Measurements from ENCODE around the gene IFITM1. TPM values are rescaled to one million over a fixed set of nuclear protein-coding genes. Genes with fewer than 3 reads are reported as not detected.
A peak's percentile ranks its signal among the peaks of the same experiment; 100 is the strongest.

Gene IFITM1
- total and polyA plus RNA-seq, 9 of the 15 experiments (the other 6 are each of a cell fraction or from before 2014, with no cell fraction given) = 691 to 5,579 (median 974) TPM

DNA sequence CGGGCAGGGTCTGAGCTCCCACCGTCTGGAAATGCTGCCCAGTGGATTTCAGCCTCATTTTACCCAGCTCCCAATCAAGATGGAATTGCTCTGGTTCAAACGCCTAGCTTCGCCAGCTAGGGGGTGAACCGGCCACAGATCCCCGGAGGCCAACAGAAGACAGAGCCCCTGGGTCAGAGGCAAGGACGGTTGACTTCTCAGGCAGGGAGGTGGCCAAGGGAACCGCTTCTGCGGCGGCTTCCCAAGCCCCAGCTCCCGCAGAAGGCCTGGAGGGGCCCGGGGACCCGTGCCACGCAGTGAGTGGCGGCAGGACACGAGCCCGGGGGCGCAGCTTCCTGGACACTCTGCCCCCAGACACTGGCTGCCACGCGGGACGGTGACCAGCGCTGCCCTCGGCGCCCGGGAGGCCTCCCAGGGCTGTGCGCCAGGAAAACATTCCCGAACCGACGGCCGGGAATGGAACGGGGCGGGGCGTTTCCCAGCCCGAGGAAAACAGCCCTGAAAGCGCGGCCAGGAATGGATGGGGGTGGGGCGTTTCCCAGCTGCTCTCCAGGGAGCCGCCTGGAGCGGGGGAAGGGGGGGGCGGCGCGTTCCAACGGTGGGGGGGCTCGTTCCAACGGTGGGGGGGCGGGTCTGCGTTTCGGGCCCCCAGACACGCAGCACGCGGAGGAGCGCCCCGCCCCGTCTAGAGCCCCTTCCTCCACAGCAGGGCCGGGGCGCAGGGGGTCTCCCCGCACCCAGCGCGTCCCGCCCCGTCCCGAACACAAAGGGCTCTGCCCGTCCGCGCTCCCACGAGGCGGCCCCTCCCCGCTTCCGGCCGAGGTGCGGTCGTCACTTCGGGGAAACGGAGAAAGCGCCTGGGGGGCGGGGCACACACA, 42.0 kb downstream of the IFITM1 start (continued):
- TF ChIP-seq, protein P1, sequence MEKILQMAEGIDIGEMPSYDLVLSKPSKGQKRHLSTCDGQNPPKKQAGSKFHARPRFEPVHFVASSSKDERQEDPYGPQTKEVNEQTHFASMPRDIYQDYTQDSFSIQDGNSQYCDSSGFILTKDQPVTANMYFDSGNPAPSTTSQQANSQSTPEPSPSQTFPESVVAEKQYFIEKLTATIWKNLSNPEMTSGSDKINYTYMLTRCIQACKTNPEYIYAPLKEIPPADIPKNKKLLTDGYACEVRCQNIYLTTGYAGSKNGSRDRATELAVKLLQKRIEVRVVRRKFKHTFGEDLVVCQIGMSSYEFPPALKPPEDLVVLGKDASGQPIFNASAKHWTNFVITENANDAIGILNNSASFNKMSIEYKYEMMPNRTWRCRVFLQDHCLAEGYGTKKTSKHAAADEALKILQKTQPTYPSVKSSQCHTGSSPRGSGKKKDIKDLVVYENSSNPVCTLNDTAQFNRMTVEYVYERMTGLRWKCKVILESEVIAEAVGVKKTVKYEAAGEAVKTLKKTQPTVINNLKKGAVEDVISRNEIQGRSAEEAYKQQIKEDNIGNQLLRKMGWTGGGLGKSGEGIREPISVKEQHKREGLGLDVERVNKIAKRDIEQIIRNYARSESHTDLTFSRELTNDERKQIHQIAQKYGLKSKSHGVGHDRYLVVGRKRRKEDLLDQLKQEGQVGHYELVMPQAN (IDR thresholded peaks at IDR 0.05; ENCODE audit: borderline replicate concordance) = no peak
- TF ChIP-seq ETV5 (CRISPR knock-in tag; IDR thresholded peaks at IDR 0.05; ENCODE audit: low read depth) (peak; percentile 93), FOS (IDR thresholded peaks at IDR 0.05; ENCODE audit: extremely low read depth, insufficient read length) (no peak), MAZ (CRISPR knock-in tag; conservative IDR thresholded peaks at IDR 0.05 in 1 of 2, IDR thresholded peaks at IDR 0.05 in 1 of 2) (peak; percentile 90 to 96), RUNX1 (IDR thresholded peaks at IDR 0.05; ENCODE audit: low read depth) (no peak), MCM2 (IDR thresholded peaks at IDR 0.05; ENCODE audit: low read depth) (no peak), BACH1 (tag; IDR thresholded peaks at IDR 0.05) (peak; percentile 77; the same call in 1 of the 2 replicates), ARID1B (IDR thresholded peaks at IDR 0.05) (peak; percentile 30; the same call in 1 of the 2 replicates), EP300 (IDR thresholded peaks at IDR 0.05; ENCODE audit: low read length) (no peak), GTF2E2 (tag; IDR thresholded peaks at IDR 0.05) (no peak), HLTF (IDR thresholded peaks at IDR 0.05) (no peak), PHF8 (IDR thresholded peaks at IDR 0.05; ENCODE audit: borderline replicate concordance, low read length) (peak; percentile 46; the same call in 1 of the 2 replicates), ZNF143 (CRISPR knock-in tag; IDR thresholded peaks at IDR 0.05) (no peak)
- TF ChIP-seq, protein P2, sequence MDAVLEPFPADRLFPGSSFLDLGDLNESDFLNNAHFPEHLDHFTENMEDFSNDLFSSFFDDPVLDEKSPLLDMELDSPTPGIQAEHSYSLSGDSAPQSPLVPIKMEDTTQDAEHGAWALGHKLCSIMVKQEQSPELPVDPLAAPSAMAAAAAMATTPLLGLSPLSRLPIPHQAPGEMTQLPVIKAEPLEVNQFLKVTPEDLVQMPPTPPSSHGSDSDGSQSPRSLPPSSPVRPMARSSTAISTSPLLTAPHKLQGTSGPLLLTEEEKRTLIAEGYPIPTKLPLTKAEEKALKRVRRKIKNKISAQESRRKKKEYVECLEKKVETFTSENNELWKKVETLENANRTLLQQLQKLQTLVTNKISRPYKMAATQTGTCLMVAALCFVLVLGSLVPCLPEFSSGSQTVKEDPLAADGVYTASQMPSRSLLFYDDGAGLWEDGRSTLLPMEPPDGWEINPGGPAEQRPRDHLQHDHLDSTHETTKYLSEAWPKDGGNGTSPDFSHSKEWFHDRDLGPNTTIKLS (IDR thresholded peaks at IDR 0.05; ENCODE audit: borderline replicate concordance, low read depth) = no peak
- TF ChIP-seq, protein P3, sequence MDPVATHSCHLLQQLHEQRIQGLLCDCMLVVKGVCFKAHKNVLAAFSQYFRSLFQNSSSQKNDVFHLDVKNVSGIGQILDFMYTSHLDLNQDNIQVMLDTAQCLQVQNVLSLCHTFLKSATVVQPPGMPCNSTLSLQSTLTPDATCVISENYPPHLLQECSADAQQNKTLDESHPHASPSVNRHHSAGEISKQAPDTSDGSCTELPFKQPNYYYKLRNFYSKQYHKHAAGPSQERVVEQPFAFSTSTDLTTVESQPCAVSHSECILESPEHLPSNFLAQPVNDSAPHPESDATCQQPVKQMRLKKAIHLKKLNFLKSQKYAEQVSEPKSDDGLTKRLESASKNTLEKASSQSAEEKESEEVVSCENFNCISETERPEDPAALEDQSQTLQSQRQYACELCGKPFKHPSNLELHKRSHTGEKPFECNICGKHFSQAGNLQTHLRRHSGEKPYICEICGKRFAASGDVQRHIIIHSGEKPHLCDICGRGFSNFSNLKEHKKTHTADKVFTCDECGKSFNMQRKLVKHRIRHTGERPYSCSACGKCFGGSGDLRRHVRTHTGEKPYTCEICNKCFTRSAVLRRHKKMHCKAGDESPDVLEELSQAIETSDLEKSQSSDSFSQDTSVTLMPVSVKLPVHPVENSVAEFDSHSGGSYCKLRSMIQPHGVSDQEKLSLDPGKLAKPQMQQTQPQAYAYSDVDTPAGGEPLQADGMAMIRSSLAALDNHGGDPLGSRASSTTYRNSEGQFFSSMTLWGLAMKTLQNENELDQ (CRISPR knock-in tag; IDR thresholded peaks at IDR 0.05; ENCODE audit: borderline replicate concordance) = no peak
- TF ChIP-seq, protein P4, sequence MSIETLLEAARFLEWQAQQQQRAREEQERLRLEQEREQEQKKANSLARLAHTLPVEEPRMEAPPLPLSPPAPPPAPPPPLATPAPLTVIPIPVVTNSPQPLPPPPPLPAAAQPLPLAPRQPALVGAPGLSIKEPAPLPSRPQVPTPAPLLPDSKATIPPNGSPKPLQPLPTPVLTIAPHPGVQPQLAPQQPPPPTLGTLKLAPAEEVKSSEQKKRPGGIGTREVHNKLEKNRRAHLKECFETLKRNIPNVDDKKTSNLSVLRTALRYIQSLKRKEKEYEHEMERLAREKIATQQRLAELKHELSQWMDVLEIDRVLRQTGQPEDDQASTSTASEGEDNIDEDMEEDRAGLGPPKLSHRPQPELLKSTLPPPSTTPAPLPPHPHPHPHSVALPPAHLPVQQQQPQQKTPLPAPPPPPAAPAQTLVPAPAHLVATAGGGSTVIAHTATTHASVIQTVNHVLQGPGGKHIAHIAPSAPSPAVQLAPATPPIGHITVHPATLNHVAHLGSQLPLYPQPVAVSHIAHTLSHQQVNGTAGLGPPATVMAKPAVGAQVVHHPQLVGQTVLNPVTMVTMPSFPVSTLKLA (conservative IDR thresholded peaks at IDR 0.05) = peak; percentile 30 to 69; a peak in 3 of 4 replicates

All from K562 (cell line).